Vagina (tissue), 2 donors: Measurements from ENCODE around the gene GABBR2.

ENCODE experiments used
- POLR2A ChIP-seq, 2 donors: fragments of 450-650 bp; IDR thresholded peaks; one replicate each; pipeline ENCODE4 v1.6.1; 2017; ENCODE audit warnings: antibody characterized with exemption in 2 of 2, mild to moderate bottlenecking in 2 of 2, moderate library complexity in 2 of 2
- POLR2AphosphoS5 ChIP-seq, 2 donors: sonication (generic); formaldehyde crosslinking; IDR thresholded peaks; one replicate each; pipeline ENCODE4 v1.9.0; 2017; ENCODE audit warnings: antibody characterized with exemption in 2 of 2, mild to moderate bottlenecking in 2 of 2, low read depth in 1 of 2; ENCODE audit not compliant: insufficient read depth in 1 of 2
- TF ChIP-seq, protein P1 (sequence below), 3 experiments: fragments of 450-650 bp in 2 of 3; fragments of 200-600 bp in 1 of 3; sonication (generic) in 1 of 3; IDR thresholded peaks; one replicate each; pipeline ENCODE4 v1.5.1; 2017 to 2019; ENCODE audit warnings: antibody characterized with exemption in 3 of 3, mild to moderate bottlenecking in 2 of 3, moderate library complexity in 2 of 3

DNA sequence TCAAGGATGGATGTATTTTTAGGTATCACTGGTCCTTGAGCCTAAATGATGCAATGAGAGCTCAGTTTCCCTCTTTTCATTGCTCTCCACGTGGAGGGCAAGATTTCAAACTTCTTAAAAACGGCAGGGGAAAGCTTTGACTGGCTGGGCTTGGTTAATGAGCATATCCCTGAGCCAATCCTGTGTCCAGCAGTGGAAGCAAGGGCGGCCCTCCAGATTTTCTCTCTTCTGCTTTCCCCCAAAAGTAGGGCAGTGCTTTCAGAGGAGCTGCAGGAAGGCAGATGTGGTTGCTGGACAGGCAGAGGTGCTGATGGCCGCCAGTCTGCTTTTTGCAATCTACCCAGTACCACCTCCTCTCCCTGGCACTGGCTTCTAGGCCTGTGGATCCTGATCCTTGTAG lies 423.3 kb downstream of the GABBR2 start:
- TF ChIP-seq, protein P1, sequence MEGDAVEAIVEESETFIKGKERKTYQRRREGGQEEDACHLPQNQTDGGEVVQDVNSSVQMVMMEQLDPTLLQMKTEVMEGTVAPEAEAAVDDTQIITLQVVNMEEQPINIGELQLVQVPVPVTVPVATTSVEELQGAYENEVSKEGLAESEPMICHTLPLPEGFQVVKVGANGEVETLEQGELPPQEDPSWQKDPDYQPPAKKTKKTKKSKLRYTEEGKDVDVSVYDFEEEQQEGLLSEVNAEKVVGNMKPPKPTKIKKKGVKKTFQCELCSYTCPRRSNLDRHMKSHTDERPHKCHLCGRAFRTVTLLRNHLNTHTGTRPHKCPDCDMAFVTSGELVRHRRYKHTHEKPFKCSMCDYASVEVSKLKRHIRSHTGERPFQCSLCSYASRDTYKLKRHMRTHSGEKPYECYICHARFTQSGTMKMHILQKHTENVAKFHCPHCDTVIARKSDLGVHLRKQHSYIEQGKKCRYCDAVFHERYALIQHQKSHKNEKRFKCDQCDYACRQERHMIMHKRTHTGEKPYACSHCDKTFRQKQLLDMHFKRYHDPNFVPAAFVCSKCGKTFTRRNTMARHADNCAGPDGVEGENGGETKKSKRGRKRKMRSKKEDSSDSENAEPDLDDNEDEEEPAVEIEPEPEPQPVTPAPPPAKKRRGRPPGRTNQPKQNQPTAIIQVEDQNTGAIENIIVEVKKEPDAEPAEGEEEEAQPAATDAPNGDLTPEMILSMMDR (IDR thresholded peaks at IDR 0.05): no peak
- no peak for TF ChIP-seq POLR2A (IDR thresholded peaks at IDR 0.05)
- no peak for TF ChIP-seq POLR2AphosphoS5 (IDR thresholded peaks at IDR 0.05; ENCODE audit: insufficient read depth in 1 of 2, low read depth in 1 of 2)
